Lower lobe of right lung (tissue), 2 donors: Measurements from ENCODE around the gene MLX. TPM values are rescaled to one million over a fixed set of nuclear protein-coding genes. Genes with fewer than 3 reads are reported as not detected.

Experiments used
- ATAC-seq, 2 donors: fragments of 200-7000 bp; cut with Tn5 transposase; one replicate each; pipeline ENCODE4 v1.9.1; 2020 to 2022; ENCODE audit warnings: mild to moderate bottlenecking in 2 of 2, moderate library complexity in 2 of 2
- DNase-seq: peaks from one replicate; pipeline ENCODE4 v3.0.0-alpha.2; 2020
- H3K27ac ChIP-seq: fragments of 200-600 bp; one replicate; pipeline ENCODE4 v1.8.0; 2022
- H3K27me3 ChIP-seq: fragments of 200-600 bp; one replicate; pipeline ENCODE4 v1.8.0; 2022; ENCODE audit warnings: low read depth
- H3K36me3 ChIP-seq: fragments of 200-600 bp; one replicate; pipeline ENCODE4 v1.8.0; 2022; ENCODE audit warnings: mild to moderate bottlenecking
- H3K4me1 ChIP-seq: fragments of 200-600 bp; one replicate; pipeline ENCODE4 v1.8.0; 2022
- H3K4me3 ChIP-seq: fragments of 200-600 bp; one replicate; pipeline ENCODE4 v1.8.0; 2022; ENCODE audit warnings: mild to moderate bottlenecking
- H3K9me3 ChIP-seq: fragments of 200-600 bp; one replicate; pipeline ENCODE4 v1.8.0; 2022
- CTCF ChIP-seq: fragments of 200-600 bp; IDR thresholded peaks from one replicate; pipeline ENCODE4 v1.8.0; 2022; ENCODE audit warnings: antibody characterized with exemption, mild to moderate bottlenecking
- intact Hi-C: fragments of 100-400 bp; cut with DNase I; formaldehyde crosslinking; loops from one replicate; pipeline ENCODE4 v1.11.0; 2022
- total RNA-seq: library from RNA; stranded (reverse); fragmentation: NEBNext Ultra II Directional; extraction: Animal tissue kit (Norgen Biotek cat#: 25700); gene quantifications from one replicate; pipeline ENCODE4 v1.2.1, GENCODE V29; 2021
- donor health status: DM: no; HTN: yes; CAD: no; lungs with severe emphysema.

MLX gene
- total RNA-seq, 1 donor from 2014 or later: 70.5 TPM

DNA sequence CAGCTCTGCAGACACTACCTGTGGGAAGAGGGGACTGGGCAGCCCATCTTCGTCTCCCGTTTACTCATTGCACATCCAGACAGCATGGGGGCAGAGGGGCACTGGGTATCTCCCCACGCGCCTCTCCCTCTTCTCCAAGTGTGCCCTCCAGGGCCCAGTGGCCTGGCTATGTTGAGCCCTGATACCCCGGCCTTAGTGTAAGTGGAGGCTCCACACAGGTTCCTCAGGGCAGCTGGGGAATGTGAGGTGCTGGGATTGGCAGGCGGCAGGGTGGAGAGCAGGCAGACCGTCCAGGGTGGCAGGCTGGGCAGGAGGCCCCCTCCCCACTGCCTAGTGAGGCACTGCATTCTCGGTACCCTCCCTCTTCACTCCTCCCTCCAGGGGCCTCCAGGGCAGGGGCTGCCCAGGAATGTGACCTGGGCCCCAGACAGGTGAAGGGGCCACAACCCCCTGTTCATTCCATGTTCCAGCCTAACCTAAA, 44.1 kb upstream of the MLX start:
- H3K36me3 ChIP-seq: peaks cover 28% of the 10 kb centered on the region

GRCh38 chr17:42525221-42525620, 41.7 kb upstream of the MLX start:
- Histone ChIP-seq H3K9me3 (no peaks in the 10 kb centered on the region), H3K4me1 (peaks cover 56% of the 10 kb centered on the region), H3K36me3 (peaks cover 28% of the 10 kb centered on the region), H3K4me3 (no peak overlapping the region), H3K27ac (peak overlapping the region; percentile 46), H3K27me3 (no peaks in the 10 kb centered on the region)
- ATAC-seq (no peak), DNase-seq (no peak)
- TF ChIP-seq CTCF: no peak
- intact Hi-C loops: no loop called here

More for the DNA sequence above, 44.1 kb upstream of the MLX start:
- DNase-seq (no peak), ATAC-seq (no peak)
- intact Hi-C loops: no loop called here
- no peaks in the 10 kb centered on the region for H3K27me3 ChIP-seq
- peak overlapping the region; percentile 90 for H3K27ac ChIP-seq
- no peaks in the 10 kb centered on the region for H3K9me3 ChIP-seq
- TF ChIP-seq CTCF: no peak
- H3K4me3 ChIP-seq: no peak overlapping the region
- peaks cover 70% of the 10 kb centered on the region for H3K4me1 ChIP-seq

DNA sequence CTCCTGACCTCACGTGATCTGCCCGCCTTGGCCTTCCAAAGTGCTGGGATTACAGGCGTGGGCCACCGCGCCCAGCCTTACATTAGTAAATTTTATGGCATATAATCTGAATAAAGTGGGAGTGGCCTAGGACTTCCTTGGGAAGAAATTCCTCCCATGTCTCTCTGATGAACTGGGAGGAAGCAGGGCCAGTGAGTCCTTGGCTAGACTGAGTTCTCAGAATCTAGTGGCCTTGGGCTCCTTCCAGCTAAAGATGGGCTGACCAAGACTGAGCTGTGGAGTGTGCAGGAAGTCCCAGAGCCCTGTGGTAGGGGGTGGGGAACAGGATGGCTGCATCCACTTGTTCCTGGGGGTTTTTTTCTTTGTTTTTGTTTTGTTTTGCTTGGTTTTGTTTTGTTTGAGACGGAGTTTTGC, 40.9 kb upstream of the MLX start:
- no peak for TF ChIP-seq CTCF
- Histone ChIP-seq H3K36me3 (peaks cover 25% of the 10 kb centered on the region), H3K27me3 (no peaks in the 10 kb centered on the region), H3K4me1 (peaks cover 56% of the 10 kb centered on the region), H3K27ac (peak overlapping the region; percentile 46), H3K4me3 (no peak overlapping the region), H3K9me3 (no peaks in the 10 kb centered on the region)
- intact Hi-C loops: no loop called here
- DNase-seq: no peak
- no peak for ATAC-seq

GRCh38 chr17:42527932-42528331, 39.0 kb upstream of the MLX start:
- Histone ChIP-seq H3K9me3 (no peaks in the 10 kb centered on the region), H3K4me3 (no peak overlapping the region), H3K27me3 (no peaks in the 10 kb centered on the region), H3K36me3 (peaks cover 6% of the 10 kb centered on the region), H3K4me1 (peaks cover 43% of the 10 kb centered on the region), H3K27ac (no peak overlapping the region)
- no peak for TF ChIP-seq CTCF
- intact Hi-C loops: no loop called here
- DNase-seq (no peak), ATAC-seq (no peak)

GRCh38 chr17:42529061-42529460, 37.8 kb upstream of the MLX start:
- H3K27ac ChIP-seq: no peak overlapping the region
- no peak for TF ChIP-seq CTCF
- no peaks in the 10 kb centered on the region for H3K27me3 ChIP-seq
- peaks cover 41% of the 10 kb centered on the region for H3K4me1 ChIP-seq
- DNase-seq: no peak
- no peak for ATAC-seq
- no peaks in the 10 kb centered on the region for H3K9me3 ChIP-seq
- H3K4me3 ChIP-seq: no peak overlapping the region
- intact Hi-C loops: no loop called here
- H3K36me3 ChIP-seq: no peaks in the 10 kb centered on the region
